Neural progenitor cell (in vitro differentiated cells): Measurements from ENCODE around the gene SUMF2. TPM values are rescaled to one million over a fixed set of nuclear protein-coding genes. Genes with fewer than 3 reads are reported as not detected.
"Not testable (repeated sequence)": the region's sequence is repeated elsewhere in the genome, so short reads cannot be mapped to it uniquely, and the experiment has no call there.

ENCODE experiments used
- DNase-seq: peaks from one replicate; pipeline ENCODE4 v3.0.0-alpha.2; 2016; ENCODE audit warnings: low spot score
- H2AFZ ChIP-seq: fragments of 200-600 bp; sonication (generic); replicated peaks from 2 replicates; pipeline ENCODE4 v1.6.1; 2016; ENCODE audit warnings: antibody characterized with exemption
- H3F3A ChIP-seq: fragments of 200-600 bp; sonication (generic); 2 replicates; pipeline ENCODE4 v1.6.1; 2016; ENCODE audit warnings: antibody characterized with exemption, low read depth
- H3K27ac ChIP-seq: fragments of 200-600 bp; sonication (generic); 2 replicates; pipeline ENCODE4 v1.5.1; 2016; ENCODE audit warnings: mild to moderate bottlenecking
- H3K27me3 ChIP-seq: fragments of 200-600 bp; sonication (generic); 2 replicates; pipeline ENCODE4 v1.6.1; 2016; ENCODE audit warnings: mild to moderate bottlenecking, moderate library complexity
- H3K36me3 ChIP-seq: fragments of 200-600 bp; sonication (generic); 2 replicates; pipeline ENCODE4 v1.5.1; 2016
- H3K4me1 ChIP-seq: fragments of 200-600 bp; sonication (generic); 2 replicates; pipeline ENCODE4 v1.6.1; 2016; ENCODE audit warnings: mixed run types
- H3K4me2 ChIP-seq: fragments of 200-600 bp; sonication (generic); 2 replicates; pipeline ENCODE4 v1.6.1; 2016
- H3K4me3 ChIP-seq: fragments of 200-600 bp; sonication (generic); 2 replicates; pipeline ENCODE4 v1.5.1; 2016
- H3K79me2 ChIP-seq: fragments of 200-600 bp; sonication (generic); 2 replicates; pipeline ENCODE4 v1.6.1; 2016; ENCODE audit warnings: low read depth
- H3K9ac ChIP-seq: fragments of 200-600 bp; sonication (generic); 2 replicates; pipeline ENCODE4 v1.6.1; 2016
- H3K9me3 ChIP-seq: fragments of 200-600 bp; sonication (generic); 2 replicates; pipeline ENCODE4 v1.5.1; 2016; ENCODE audit warnings: low read depth
- H4K20me1 ChIP-seq: fragments of 200-600 bp; sonication (generic); 2 replicates; pipeline ENCODE4 v1.6.1; 2016; ENCODE audit warnings: low read depth
- H3K27ac Mint-ChIP-seq: 3 replicates; pipeline ENCODE4 v1.8.0; 2021; ENCODE audit warnings: mixed read lengths
- H3K27me3 Mint-ChIP-seq: 2 replicates; pipeline ENCODE4 v1.8.0; 2022; ENCODE audit warnings: low read depth, mild to moderate bottlenecking, inconsistent platforms, moderate library complexity, mixed read lengths; ENCODE audit not compliant: insufficient read depth
- H3K36me3 Mint-ChIP-seq: 3 replicates; pipeline ENCODE4 v1.8.0; 2021; ENCODE audit warnings: mixed read lengths
- H3K4me1 Mint-ChIP-seq: 3 replicates; pipeline ENCODE4 v1.8.0; 2021; ENCODE audit warnings: mixed read lengths
- H3K4me3 Mint-ChIP-seq: 3 replicates; pipeline ENCODE4 v1.8.0; 2021; ENCODE audit warnings: mild to moderate bottlenecking, moderate library complexity, mixed read lengths
- H3K9me3 Mint-ChIP-seq: 3 replicates; pipeline ENCODE4 v1.8.0; 2020; ENCODE audit warnings: mixed read lengths
- CTCF ChIP-seq: fragments of 200-600 bp; sonication (generic); IDR thresholded peaks from 2 replicates; pipeline ENCODE4 v1.5.1; 2017; ENCODE audit warnings: antibody characterized with exemption, mild to moderate bottlenecking
- EZH2 ChIP-seq: fragments of 200-600 bp; sonication (generic); IDR thresholded peaks from 2 replicates; pipeline ENCODE4 v1.6.1; 2017; ENCODE audit warnings: antibody characterized with exemption, mild to moderate bottlenecking, moderate library complexity
- EZH2phosphoT487 ChIP-seq: fragments of 200-600 bp; sonication (generic); IDR thresholded peaks from 2 replicates; pipeline ENCODE4 v1.6.1; 2017; ENCODE audit warnings: antibody characterized with exemption
- total RNA-seq: library from RNA; depleted of rRNA; stranded (reverse); fragments of >200 nt; gene quantifications from 2 replicates; pipeline ENCODE4 v1.2.3, GENCODE V29; 2015; ENCODE audit warnings: low replicate concordance

SUMF2 gene
- total RNA-seq, 1 donor from 2014 or later: 76.1 TPM

DNA sequence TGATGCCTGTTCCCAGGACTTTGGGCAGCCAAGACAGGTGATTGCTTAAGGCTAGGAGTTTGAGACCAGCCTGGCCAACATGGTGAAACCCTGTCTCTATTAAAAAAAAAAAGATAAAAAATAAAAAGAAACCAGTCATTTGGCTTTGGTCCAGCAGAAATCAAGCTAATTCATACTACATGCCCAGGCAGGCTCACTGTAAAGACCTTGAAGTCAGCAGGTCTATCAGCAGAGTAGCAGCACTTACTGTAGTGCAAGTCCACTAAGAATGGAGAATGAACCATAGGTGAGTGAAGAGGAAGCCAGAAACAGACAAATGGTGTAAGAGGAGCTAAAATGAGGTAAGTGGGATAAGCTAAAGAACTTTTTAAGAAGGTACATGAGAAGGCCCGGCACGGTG lies 37.5 kb upstream of the SUMF2 start:
- Histone ChIP-seq H2AFZ (no peak overlapping the region), H3F3A (no peaks in the 10 kb centered on the region), H3K27me3 (no peaks in the 10 kb centered on the region), H3K79me2 (no peaks in the 10 kb centered on the region), H3K27ac (no peak overlapping the region), H3K4me1 (no peaks in the 10 kb centered on the region), H3K36me3 (no peaks in the 10 kb centered on the region), H3K4me2 (no peak overlapping the region), H3K4me3 (no peak overlapping the region), H4K20me1 (no peaks in the 10 kb centered on the region), H3K9ac (no peak overlapping the region), H3K9me3 (no peaks in the 10 kb centered on the region)
- Mint-ChIP-seq H3K9me3 (no peaks in the 10 kb centered on the region), H3K27ac (no peak overlapping the region), H3K27me3 (peaks cover 4% of the 10 kb centered on the region), H3K4me1 (no peaks in the 10 kb centered on the region), H3K36me3 (peaks cover 17% of the 10 kb centered on the region), H3K4me3 (no peak overlapping the region)
- no peak for DNase-seq
- TF ChIP-seq EZH2phosphoT487 (no peak), CTCF (no peak), EZH2 (no peak)

DNA sequence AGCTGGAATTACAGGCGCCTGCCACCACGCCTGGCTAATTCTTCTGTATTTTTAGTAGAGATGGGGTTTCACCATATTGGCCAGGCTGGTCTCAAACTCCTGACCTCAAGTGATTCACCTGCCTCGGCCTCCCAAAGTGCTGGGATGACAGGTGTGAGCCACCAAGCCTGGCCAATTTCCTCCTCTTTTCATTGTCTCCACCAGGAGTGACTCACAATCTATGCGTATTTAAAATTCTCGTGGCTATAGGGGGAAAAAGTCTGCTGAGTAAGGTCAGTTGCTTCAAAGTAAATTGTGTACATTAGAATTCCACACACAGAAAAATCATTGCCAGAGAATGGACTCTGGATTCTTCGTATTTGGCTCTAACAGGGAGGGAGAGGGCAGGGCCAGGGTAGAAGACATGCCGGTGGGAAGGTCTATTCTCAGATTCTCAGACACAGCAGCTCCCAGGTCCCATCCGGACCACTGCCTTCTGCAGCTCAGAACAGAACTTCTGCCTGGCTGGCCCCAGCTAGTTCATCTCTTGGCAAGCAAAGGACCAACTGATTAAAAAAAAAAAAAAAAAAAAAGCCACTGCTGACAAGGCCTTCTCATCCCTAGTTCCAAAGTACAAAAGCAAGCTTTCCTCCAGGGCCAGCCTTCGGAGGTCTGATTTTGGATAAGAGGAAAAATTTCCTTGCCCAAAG lies 35.0 kb upstream of the SUMF2 start:
- H3K4me3 ChIP-seq: no peak overlapping the region
- Mint-ChIP-seq H3K9me3 (no peaks in the 10 kb centered on the region), H3K36me3 (peaks cover 17% of the 10 kb centered on the region), H3K4me1 (peaks cover 4% of the 10 kb centered on the region), H3K4me3 (no peak overlapping the region), H3K27ac (no peak overlapping the region), H3K27me3 (peaks cover 2% of the 10 kb centered on the region)
- H3K4me1 ChIP-seq: peaks cover 6% of the 10 kb centered on the region
- no peaks in the 10 kb centered on the region for H4K20me1 ChIP-seq
- H3K27ac ChIP-seq: no peak overlapping the region
- H3K79me2 ChIP-seq: peaks cover 15% of the 10 kb centered on the region
- no peaks in the 10 kb centered on the region for H3K27me3 ChIP-seq
- H3K36me3 ChIP-seq: no peaks in the 10 kb centered on the region
- no peak overlapping the region for H3K4me2 ChIP-seq
- H3K9me3 ChIP-seq: no peaks in the 10 kb centered on the region
- H2AFZ ChIP-seq: no peak overlapping the region
- TF ChIP-seq CTCF (no peak), EZH2phosphoT487 (no peak), EZH2 (no peak)
- DNase-seq: no peak
- no peak overlapping the region for H3K9ac ChIP-seq
- H3F3A ChIP-seq: peaks cover 9% of the 10 kb centered on the region

- H2AFZ ChIP-seq: no peak overlapping the region
- peaks cover 15% of the 10 kb centered on the region for H3K79me2 ChIP-seq
- Mint-ChIP-seq H3K36me3 (peaks cover 14% of the 10 kb centered on the region), H3K9me3 (no peaks in the 10 kb centered on the region), H3K4me1 (peaks cover 4% of the 10 kb centered on the region), H3K27me3 (peaks cover 2% of the 10 kb centered on the region), H3K4me3 (no peak overlapping the region), H3K27ac (no peak overlapping the region)
- H3K4me2 ChIP-seq: no peak overlapping the region
- H3K27ac ChIP-seq: no peak overlapping the region
- peaks cover 21% of the 10 kb centered on the region for H3F3A ChIP-seq
- H3K9me3 ChIP-seq: no peaks in the 10 kb centered on the region
- no peak overlapping the region for H3K9ac ChIP-seq
- no peaks in the 10 kb centered on the region for H3K27me3 ChIP-seq
- H4K20me1 ChIP-seq: no peaks in the 10 kb centered on the region
- H3K4me1 ChIP-seq: peaks cover 6% of the 10 kb centered on the region
- H3K36me3 ChIP-seq: no peaks in the 10 kb centered on the region
- no peak for DNase-seq
- no peak overlapping the region for H3K4me3 ChIP-seq
- TF ChIP-seq EZH2: no peak
- TF ChIP-seq CTCF: no peak
- no peak for TF ChIP-seq EZH2phosphoT487
Observed at GRCh38 chr7:56030340-56030739, 33.7 kb upstream of the SUMF2 start.

- H3K4me1 Mint-ChIP-seq, H3K9ac ChIP-seq, DNase-seq, H3K4me3 Mint-ChIP-seq, H2AFZ ChIP-seq, H3K27me3 Mint-ChIP-seq, H3K4me1 ChIP-seq, H3K27ac ChIP-seq, H3K36me3 ChIP-seq, H3K9me3 Mint-ChIP-seq, H4K20me1 ChIP-seq, H3K4me3 ChIP-seq, H3K4me2 ChIP-seq, H3K27ac Mint-ChIP-seq, H3K27me3 ChIP-seq, H3K9me3 ChIP-seq: not testable (repeated sequence)
- Histone ChIP-seq H3F3A (peaks cover 21% of the 10 kb centered on the region), H3K79me2 (peaks cover 15% of the 10 kb centered on the region)
- H3K36me3 Mint-ChIP-seq: peaks cover 11% of the 10 kb centered on the region
Observed at GRCh38 chr7:56031556-56031955, 32.5 kb upstream of the SUMF2 start.

DNA sequence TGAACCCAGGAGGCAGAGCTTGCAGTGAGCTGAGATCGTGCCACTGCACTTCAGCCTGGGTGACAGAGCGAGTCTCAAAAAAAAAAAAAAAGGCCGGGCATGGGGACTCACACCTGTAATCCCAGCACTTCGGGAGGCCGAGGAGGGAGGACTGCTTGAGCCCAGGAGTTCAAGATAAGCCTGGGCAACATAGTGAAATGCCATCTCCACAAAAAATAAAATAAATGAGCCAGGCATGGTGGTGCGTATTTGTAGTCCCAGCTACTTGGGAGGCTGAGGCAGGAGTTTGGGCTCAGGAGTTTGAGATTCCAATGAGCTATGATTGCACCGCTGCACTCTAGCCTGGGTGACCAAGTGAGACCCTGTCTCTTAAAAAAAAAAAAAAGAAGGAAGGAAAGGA lies 31.5 kb upstream of the SUMF2 start:
- not testable (repeated sequence) for DNase-seq, H3K27me3 ChIP-seq, H3K27ac Mint-ChIP-seq, H3K27me3 Mint-ChIP-seq, H3K4me1 ChIP-seq, H3K9ac ChIP-seq, H3K9me3 Mint-ChIP-seq, H3K4me3 ChIP-seq, H4K20me1 ChIP-seq, H3K27ac ChIP-seq, H3K36me3 Mint-ChIP-seq, H3K36me3 ChIP-seq, H3K4me3 Mint-ChIP-seq, H2AFZ ChIP-seq, H3K9me3 ChIP-seq, H3K4me1 Mint-ChIP-seq
- peaks cover 21% of the 10 kb centered on the region for H3F3A ChIP-seq
- peaks cover 15% of the 10 kb centered on the region for H3K79me2 ChIP-seq
- peak overlapping the region; percentile 94 for H3K4me2 ChIP-seq
